ENCODE results near the gene CCDC85B.

DNA sequence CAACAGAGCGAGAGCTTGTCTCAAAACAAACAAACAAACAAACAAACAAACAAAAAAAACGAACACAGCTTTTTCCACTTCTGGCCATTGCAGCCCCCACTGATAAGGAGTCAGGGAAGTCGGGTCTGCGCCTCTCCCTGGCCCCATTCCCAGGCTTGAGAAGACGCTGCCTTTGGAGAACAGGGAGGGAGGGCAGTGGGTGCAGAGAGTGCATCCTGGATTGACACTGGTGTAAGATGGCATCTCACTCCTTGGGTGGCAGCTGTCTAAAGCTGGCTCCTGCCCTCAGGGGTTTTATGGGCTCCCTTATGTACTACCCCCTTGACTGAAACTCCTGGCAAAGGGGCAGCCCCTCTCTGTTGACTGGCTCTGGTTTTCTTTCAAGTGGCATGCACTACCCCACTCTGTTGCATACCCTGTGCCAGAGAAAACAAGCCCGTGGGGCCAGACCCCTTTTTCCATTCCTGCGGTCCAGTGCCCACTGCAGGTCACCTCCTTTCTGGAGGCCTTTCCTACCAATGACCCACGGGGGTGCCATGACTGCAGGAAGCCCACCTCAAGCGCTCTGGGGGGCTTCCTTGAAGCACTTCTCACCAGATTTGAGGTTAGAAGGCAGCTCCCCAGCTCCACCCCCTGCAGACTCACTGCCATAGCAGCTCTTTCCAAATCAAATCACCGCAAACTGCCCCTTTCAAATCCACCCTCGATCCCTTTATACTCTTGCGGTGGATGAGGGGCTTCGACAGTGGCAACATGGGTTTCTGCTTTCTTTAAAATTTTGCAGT lies 41.5 kb downstream of the CCDC85B start:
- TF ChIP-seq ZNF274 (IDR thresholded peaks at IDR 0.05; ENCODE audit: low read depth, low read length) (no peak), SUZ12 (IDR thresholded peaks at IDR 0.05; ENCODE audit: extremely low read depth, insufficient read depth, insufficient read length) (no peak), YY1 (IDR thresholded peaks at IDR 0.05; ENCODE audit: insufficient read depth, insufficient read length) (no peak)
